Keratinocyte (primary cell): ENCODE results near the gene TWIST1. TPM values are rescaled to one million over a fixed set of nuclear protein-coding genes. Genes with fewer than 3 reads are reported as not detected.

Experiments
- DNase-seq: peaks from one replicate; pipeline ENCODE4 v3.0.0-alpha.2; 2011; ENCODE audit warnings: low read depth, missing footprints, low spot score
- FAIRE-seq: peaks from 2 replicates; lab custom pipeline; 2011; peaks lifted over from hg19 to GRCh38; lab: Jason Lieb, UNC
- H2AFZ ChIP-seq: 2 replicates; pipeline ENCODE4 v1.6.0; 2012; ENCODE audit warnings: low read length, control low read depth, inconsistent platforms; ENCODE audit not compliant: control insufficient read depth
- H3K27ac ChIP-seq: 2 replicates; pipeline ENCODE4 v1.5.1; 2011; ENCODE audit warnings: low read length; ENCODE audit not compliant: control insufficient read depth, insufficient read depth
- H3K27me3 ChIP-seq: 3 replicates; pipeline ENCODE4 v1.6.0; 2011; ENCODE audit warnings: low read length; ENCODE audit not compliant: control insufficient read depth, insufficient read depth; ENCODE audit errors: extremely low read depth
- H3K36me3 ChIP-seq, 2 experiments: 2 replicates in 1 of 2; 3 replicates in 1 of 2; pipeline ENCODE4 v1.5.1; 2011; ENCODE audit warnings: low read length in 2 of 2, mild to moderate bottlenecking in 1 of 2; ENCODE audit not compliant: control insufficient read depth in 2 of 2, insufficient read depth in 2 of 2; ENCODE audit errors: extremely low read depth in 1 of 2
- H3K4me1 ChIP-seq: 3 replicates; pipeline ENCODE4 v1.5.1; 2011; ENCODE audit warnings: low read length; ENCODE audit not compliant: control insufficient read depth, insufficient read depth; ENCODE audit errors: extremely low read depth
- H3K4me2 ChIP-seq: 3 replicates; pipeline ENCODE4 v1.6.0; 2011; ENCODE audit warnings: low read depth, low read length; ENCODE audit not compliant: control insufficient read depth, insufficient read depth; ENCODE audit errors: extremely low read depth
- H3K4me3 ChIP-seq, 3 experiments: fragments of 200-600 bp in 1 of 3; sonication (generic) in 1 of 3; 2 replicates in 2 of 3; 3 replicates in 1 of 3; pipeline ENCODE4 v1.5.1; 2011 to 2016; ENCODE audit warnings: low read length in 3 of 3, mild to moderate bottlenecking in 3 of 3, control low read depth in 2 of 3, inconsistent platforms in 1 of 3, low read depth in 1 of 3, mixed read lengths in 1 of 3, mixed run types in 1 of 3, moderate library complexity in 1 of 3; ENCODE audit not compliant: control insufficient read depth in 2 of 3, insufficient read depth in 2 of 3; ENCODE audit errors: extremely low read depth in 1 of 3
- H3K79me2 ChIP-seq: 2 replicates; pipeline ENCODE4 v1.6.0; 2012; ENCODE audit warnings: low read length; ENCODE audit not compliant: control insufficient read depth, insufficient read depth
- H3K9ac ChIP-seq: 3 replicates; pipeline ENCODE4 v1.6.0; 2011; ENCODE audit warnings: low read length; ENCODE audit not compliant: control insufficient read depth, insufficient read depth; ENCODE audit errors: extremely low read depth
- H3K9me1 ChIP-seq: 3 replicates; pipeline ENCODE4 v1.6.0; 2011; ENCODE audit warnings: low read length; ENCODE audit not compliant: control insufficient read depth, insufficient read depth; ENCODE audit errors: extremely low read depth
- H3K9me3 ChIP-seq: 2 replicates; pipeline ENCODE4 v1.5.1; 2012; ENCODE audit warnings: low read depth, low read length; ENCODE audit not compliant: control insufficient read depth
- H4K20me1 ChIP-seq: 3 replicates; pipeline ENCODE4 v1.6.0; 2011; ENCODE audit warnings: low read length; ENCODE audit not compliant: control insufficient read depth, insufficient read depth; ENCODE audit errors: extremely low read depth
- EZH2 ChIP-seq: IDR thresholded peaks from one replicate; pipeline ENCODE4 v1.6.1; 2012; ENCODE audit warnings: inconsistent platforms, mild to moderate bottlenecking, low read length, moderate library complexity
- dilution Hi-C: fragments of 300-500 bp; cut with MboI; formaldehyde crosslinking; loops from one replicate; pipeline ENCODE4 v1.7.0; 2020; ENCODE audit warnings: low sequenced_read_pairs; ENCODE audit not compliant: extremely low pct_ligation_motif_present
- polyA plus RNA-seq, 5 experiments: library from polyadenylated mRNA; depleted of rRNA in 3 of 5; stranded (reverse) in 3 of 5; stranded (forward) in 1 of 5; unstranded in 1 of 5; fragments of >200 nt; gene quantifications; 1 replicate in 1 of 5; 2 replicates in 3 of 5; 3 replicates in 1 of 5; pipeline versions ENCODE4 v1.2.1 to v1.2.3, GENCODE V29; 2011 to 2012; ENCODE audit warnings: missing spikeins in 2 of 5, low read depth in 1 of 5, low replicate concordance in 1 of 5
- TF ChIP-seq, protein P1 (sequence below), 3 experiments: IDR thresholded peaks in 1 of 3; conservative IDR thresholded peaks in 1 of 3; optimal IDR thresholded peaks in 1 of 3; 2 replicates in 2 of 3; 3 replicates in 1 of 3; pipeline versions ENCODE3 to v1.5.1; 2011; ENCODE audit warnings: low read length in 3 of 3, mild to moderate bottlenecking in 3 of 3, moderate library complexity in 2 of 3, control low read depth in 1 of 3, inconsistent platforms in 1 of 3; ENCODE audit not compliant: insufficient read depth in 2 of 3; ENCODE audit errors: extremely low read depth in 1 of 3

TWIST1 gene
- polyA plus RNA-seq, 1 donor (not counting 4 experiments of a cell fraction or from before 2014, with no cell fraction given) = 1.5 TPM

DNA sequence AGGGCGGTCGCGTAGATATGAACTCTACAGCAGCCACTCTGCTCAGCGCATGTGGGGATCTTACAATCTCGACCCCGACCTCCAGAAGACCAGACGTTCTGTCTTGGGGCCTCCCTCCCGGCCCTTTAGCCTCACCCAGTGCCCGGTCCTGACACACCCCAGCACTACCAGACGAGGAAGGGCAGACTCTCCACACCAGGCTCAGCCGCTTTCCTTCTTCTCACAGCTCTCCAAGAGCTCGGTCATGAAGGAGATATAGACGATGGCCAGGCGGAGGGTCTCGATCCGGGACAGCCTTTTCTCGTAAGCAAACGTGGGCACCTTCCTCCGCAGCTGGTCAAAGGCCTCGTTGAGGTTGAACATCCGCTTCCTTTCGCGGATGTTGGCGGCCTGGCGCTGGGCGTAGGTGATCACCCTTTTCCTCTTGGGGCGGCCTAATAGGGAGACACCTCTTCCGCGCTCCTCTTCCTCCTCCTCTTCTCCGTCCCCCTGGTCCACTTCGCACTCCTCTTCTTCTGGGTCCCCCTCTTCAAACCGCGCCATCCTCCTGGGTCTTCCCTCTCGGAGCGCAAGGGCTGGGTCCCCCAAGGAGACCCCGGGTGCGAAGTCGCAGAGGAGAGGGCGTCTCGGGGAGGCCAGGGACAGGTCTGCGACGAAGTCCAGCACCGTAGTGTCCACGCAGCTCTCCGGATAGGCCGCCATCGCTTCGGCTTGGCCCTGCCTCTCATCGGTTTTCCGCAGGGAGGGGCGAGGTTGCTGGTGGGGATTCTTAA is 27.4 kb upstream of the TWIST1 start, which contains the start of gene FERD3L:
FERD3L (minus strand) TSS at position 761 of the 773 bp plus-strand sequence; CDS start at position 702, 59 bp downstream.
- FAIRE-seq (no peak), DNase-seq (no peak)
- Histone ChIP-seq H3K79me2 (no peaks in the 10 kb centered on the region), H3K36me3 (no peaks in the 10 kb centered on the region), H3K27ac (no peak within 1 kb of the TSS), H3K4me1 (no peaks in the 10 kb centered on the region), H3K4me2 (no peak within 1 kb of the TSS), H3K9me3 (no peaks in the 10 kb centered on the region), H3K4me3 (no peak within 1 kb of the TSS), H3K9me1 (no peaks in the 10 kb centered on the region), H3K9ac (no peak within 1 kb of the TSS), H2AFZ (no peak within 1 kb of the TSS), H4K20me1 (peaks cover 2% of the 10 kb centered on the region), H3K27me3 (peaks cover 45% of the 10 kb centered on the region)
- dilution Hi-C loops = no loop called here
- TF ChIP-seq, protein P1, sequence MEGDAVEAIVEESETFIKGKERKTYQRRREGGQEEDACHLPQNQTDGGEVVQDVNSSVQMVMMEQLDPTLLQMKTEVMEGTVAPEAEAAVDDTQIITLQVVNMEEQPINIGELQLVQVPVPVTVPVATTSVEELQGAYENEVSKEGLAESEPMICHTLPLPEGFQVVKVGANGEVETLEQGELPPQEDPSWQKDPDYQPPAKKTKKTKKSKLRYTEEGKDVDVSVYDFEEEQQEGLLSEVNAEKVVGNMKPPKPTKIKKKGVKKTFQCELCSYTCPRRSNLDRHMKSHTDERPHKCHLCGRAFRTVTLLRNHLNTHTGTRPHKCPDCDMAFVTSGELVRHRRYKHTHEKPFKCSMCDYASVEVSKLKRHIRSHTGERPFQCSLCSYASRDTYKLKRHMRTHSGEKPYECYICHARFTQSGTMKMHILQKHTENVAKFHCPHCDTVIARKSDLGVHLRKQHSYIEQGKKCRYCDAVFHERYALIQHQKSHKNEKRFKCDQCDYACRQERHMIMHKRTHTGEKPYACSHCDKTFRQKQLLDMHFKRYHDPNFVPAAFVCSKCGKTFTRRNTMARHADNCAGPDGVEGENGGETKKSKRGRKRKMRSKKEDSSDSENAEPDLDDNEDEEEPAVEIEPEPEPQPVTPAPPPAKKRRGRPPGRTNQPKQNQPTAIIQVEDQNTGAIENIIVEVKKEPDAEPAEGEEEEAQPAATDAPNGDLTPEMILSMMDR (optimal IDR thresholded peaks at IDR 0.05 in 1 of 3, IDR thresholded peaks at IDR 0.05 in 1 of 3, conservative IDR thresholded peaks at IDR 0.05 in 1 of 3; ENCODE audit: extremely low read depth in 1 of 3, insufficient read depth in 2 of 3, low read length in 3 of 3) = no peak
- TF ChIP-seq EZH2 = peak; percentile 61

- no peaks in the 10 kb centered on the region for H3K9me1 ChIP-seq
- H3K27ac ChIP-seq = no peak overlapping the region
- no peaks in the 10 kb centered on the region for H3K9me3 ChIP-seq
- no peak overlapping the region for H3K4me3 ChIP-seq
- FAIRE-seq (no peak), DNase-seq (no peak)
- TF ChIP-seq, protein P1 (optimal IDR thresholded peaks at IDR 0.05 in 1 of 3, IDR thresholded peaks at IDR 0.05 in 1 of 3, conservative IDR thresholded peaks at IDR 0.05 in 1 of 3; ENCODE audit: extremely low read depth in 1 of 3, insufficient read depth in 2 of 3, low read length in 3 of 3) = no peak
- TF ChIP-seq EZH2 = peak; percentile 95
- no peaks in the 10 kb centered on the region for H3K79me2 ChIP-seq
- peaks cover 2% of the 10 kb centered on the region for H4K20me1 ChIP-seq
- dilution Hi-C loops = no loop called here
- H3K4me1 ChIP-seq = no peaks in the 10 kb centered on the region
- H3K27me3 ChIP-seq = peaks cover 45% of the 10 kb centered on the region
- H2AFZ ChIP-seq = no peak overlapping the region
- no peaks in the 10 kb centered on the region for H3K36me3 ChIP-seq
- no peak overlapping the region for H3K4me2 ChIP-seq
- H3K9ac ChIP-seq = no peak overlapping the region
Measured at GRCh38 chr7:19143881-19144574, 26.6 kb upstream of the TWIST1 start.
